HAP-1 (cell line): Measurements from ENCODE around the gene GLRA1.

Experiments used
- DNase-seq, 2 experiments: peaks; one replicate each; pipeline ENCODE4 v3.0.0-alpha.2; 2016 to 2020; ENCODE audit warnings: low spot score in 2 of 2
- H3K27me3 ChIP-seq: fragments of 250-450 bp; sonication (Bioruptor Pico); 2 replicates; pipeline ENCODE4 v1.5.1; 2020; ENCODE audit warnings: low read depth, mild to moderate bottlenecking, moderate library complexity
- H3K36me3 ChIP-seq: fragments of 250-450 bp; sonication (Bioruptor Pico); replicated peaks from 2 replicates; pipeline ENCODE4 v1.5.1; 2020; ENCODE audit warnings: mild to moderate bottlenecking
- H3K4me1 ChIP-seq: fragments of 250-450 bp; sonication (Bioruptor Pico); 2 replicates; pipeline ENCODE4 v1.5.1; 2020; ENCODE audit warnings: mild to moderate bottlenecking
- H3K4me3 ChIP-seq: fragments of 250-450 bp; sonication (Bioruptor Pico); 2 replicates; pipeline ENCODE4 v1.5.1; 2020; ENCODE audit warnings: mild to moderate bottlenecking, moderate library complexity
- H3K9me3 ChIP-seq: fragments of 250-450 bp; sonication (Bioruptor Pico); 2 replicates; pipeline ENCODE4 v1.5.1; 2020; ENCODE audit warnings: mild to moderate bottlenecking, moderate library complexity
- in situ Hi-C: fragments of 300-500 bp; cut with MboI; formaldehyde crosslinking; loops from 3 replicates; pipeline ENCODE4 v1.14.3; 2020; ENCODE audit warnings: low sequenced_read_pairs, inconsistent platforms, mixed read lengths

GLRA1 gene

DNA sequence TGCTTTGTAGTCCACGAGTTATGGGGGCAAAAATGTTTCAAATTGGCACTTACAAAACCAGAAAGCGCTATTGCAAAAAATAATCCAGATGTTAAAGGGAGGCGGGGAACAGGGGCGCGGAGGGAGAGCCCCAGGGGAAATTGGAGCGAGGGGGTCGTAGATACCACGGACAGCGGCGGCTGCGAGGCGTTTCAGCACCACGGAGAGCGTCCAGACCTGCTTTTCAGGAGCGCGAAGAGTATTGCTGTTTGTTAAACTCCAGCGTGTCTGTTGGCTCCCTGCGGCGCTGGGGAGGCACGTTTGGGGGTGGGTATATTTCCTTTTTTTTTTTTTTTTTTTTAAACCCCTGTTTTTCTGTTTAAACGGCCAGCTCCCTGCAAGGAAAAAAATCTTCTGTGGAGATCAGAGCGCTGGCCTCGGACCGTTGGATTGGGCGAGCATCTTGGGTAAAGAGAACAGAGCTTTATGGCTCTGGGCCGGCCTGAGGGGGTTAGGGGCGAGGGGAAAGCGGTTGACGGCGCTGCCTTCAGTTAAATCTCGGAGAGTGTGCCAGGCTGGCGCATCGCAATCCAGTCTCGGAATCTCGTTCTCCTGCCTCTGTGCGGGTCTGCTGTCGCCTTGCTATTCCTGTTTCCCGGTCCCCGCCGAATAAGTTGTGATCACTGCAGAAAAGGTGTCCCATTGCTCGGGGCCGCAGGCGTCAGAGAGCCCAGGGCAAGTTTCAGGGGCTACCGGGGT is at the start of gene GLRA1:
TSS of gene GLRA1 (minus strand) at position 288 of the 738 bp plus-strand sequence. CDS start 302 bp downstream, outside the sequence.
- DNase-seq = peak; percentile 14 to 79
- in situ Hi-C loops = no loop called here
- H3K36me3 ChIP-seq = no peaks in the 10 kb centered on the region
- no peak within 1 kb of the TSS for H3K4me3 ChIP-seq
- no peaks in the 10 kb centered on the region for H3K9me3 ChIP-seq
- no peaks in the 10 kb centered on the region for H3K4me1 ChIP-seq
- H3K27me3 ChIP-seq = peaks cover 2% of the 10 kb centered on the region; the same call in 1 of the 2 replicates

DNA sequence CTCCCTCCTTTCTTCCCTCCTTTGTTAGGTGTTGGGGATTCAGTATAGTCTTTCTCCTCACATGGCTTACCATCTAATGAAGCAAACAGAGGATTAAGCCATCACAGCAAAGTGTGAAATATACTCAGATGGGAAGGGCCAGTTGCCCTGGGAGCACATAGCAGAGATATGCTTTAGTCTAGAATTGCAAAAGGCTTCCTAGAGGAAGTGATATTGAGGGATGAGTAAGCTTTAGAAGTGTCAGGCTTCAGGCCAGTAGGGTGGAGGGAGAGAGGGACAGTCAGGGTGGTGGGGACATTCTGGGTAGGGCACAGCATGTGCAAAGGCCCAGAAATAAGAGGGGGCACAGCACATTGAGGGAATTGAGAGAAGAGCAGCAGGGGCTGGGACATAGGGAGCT is 46.2 kb upstream of the GLRA1 start:
- in situ Hi-C loops = no loop called here

GRCh38 chr5:151967865-151968264 is 43.2 kb upstream of the GLRA1 start:
- no peak overlapping the region for H3K4me3 ChIP-seq
- DNase-seq = no peak
- H3K36me3 ChIP-seq = no peaks in the 10 kb centered on the region
- H3K27me3 ChIP-seq = no peaks in the 10 kb centered on the region
- H3K4me1 ChIP-seq = no peaks in the 10 kb centered on the region
- no peaks in the 10 kb centered on the region for H3K9me3 ChIP-seq
- in situ Hi-C loops = no loop called here

More for the DNA sequence above, 46.2 kb upstream of the GLRA1 start:
- H3K4me1 ChIP-seq = no peaks in the 10 kb centered on the region
- no peak overlapping the region for H3K4me3 ChIP-seq
- no peaks in the 10 kb centered on the region for H3K9me3 ChIP-seq
- no peaks in the 10 kb centered on the region for H3K36me3 ChIP-seq
- no peaks in the 10 kb centered on the region for H3K27me3 ChIP-seq
- DNase-seq = no peak

GRCh38 chr5:151966046-151966445 is 41.4 kb upstream of the GLRA1 start:
- DNase-seq = no peak
- in situ Hi-C loops = no loop called here
- H3K27me3 ChIP-seq = no peaks in the 10 kb centered on the region
- no peaks in the 10 kb centered on the region for H3K36me3 ChIP-seq
- H3K4me1 ChIP-seq = no peaks in the 10 kb centered on the region
- no peaks in the 10 kb centered on the region for H3K9me3 ChIP-seq
- no peak overlapping the region for H3K4me3 ChIP-seq

DNA sequence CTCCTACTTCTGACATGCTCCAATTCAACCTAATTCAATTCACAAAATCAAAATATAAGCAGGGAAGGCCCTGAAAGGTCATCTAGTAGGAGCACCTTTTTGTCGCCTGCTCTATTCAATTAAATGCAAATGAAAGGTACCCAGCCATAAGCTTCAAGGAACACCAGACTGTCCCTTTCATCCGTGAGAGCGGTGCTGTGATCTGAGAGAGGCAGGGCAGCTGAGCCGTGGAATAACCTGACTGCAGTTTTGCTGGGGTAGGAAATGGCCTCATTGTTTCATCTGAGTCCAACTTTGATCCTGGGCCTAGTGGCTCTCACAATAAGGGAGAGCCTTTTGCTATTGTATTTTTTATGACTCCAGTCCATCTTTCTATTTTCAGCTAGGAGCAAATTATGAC is 39.8 kb upstream of the GLRA1 start:
- H3K4me3 ChIP-seq = no peak overlapping the region
- no peak for DNase-seq
- no peaks in the 10 kb centered on the region for H3K36me3 ChIP-seq
- in situ Hi-C loops = no loop called here
- no peaks in the 10 kb centered on the region for H3K9me3 ChIP-seq
- no peaks in the 10 kb centered on the region for H3K4me1 ChIP-seq
- H3K27me3 ChIP-seq = no peaks in the 10 kb centered on the region

DNA sequence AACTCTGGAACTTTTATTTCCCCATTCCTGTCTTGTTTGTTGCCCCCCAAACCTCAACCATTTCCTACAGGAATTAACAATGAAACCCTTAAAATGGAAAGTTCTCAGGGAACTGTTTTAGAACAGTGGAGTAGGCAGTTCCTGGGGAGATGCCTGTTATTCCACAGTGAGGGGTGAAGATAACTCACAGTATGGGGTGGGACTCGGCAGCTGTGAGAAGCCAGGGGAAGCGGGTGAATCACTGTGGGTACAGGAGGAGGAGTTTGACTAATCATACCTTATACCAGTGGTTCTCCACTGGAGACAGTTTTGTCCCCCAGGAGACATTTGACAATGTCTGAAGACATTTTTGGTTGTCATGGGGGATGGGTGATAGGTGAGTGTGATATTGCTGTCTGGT is 36.9 kb upstream of the GLRA1 start:
- Histone ChIP-seq H3K9me3 (no peaks in the 10 kb centered on the region), H3K27me3 (no peaks in the 10 kb centered on the region), H3K36me3 (no peaks in the 10 kb centered on the region), H3K4me1 (no peaks in the 10 kb centered on the region), H3K4me3 (no peak overlapping the region)
- in situ Hi-C loops = no loop called here
- no peak for DNase-seq

- H3K36me3 ChIP-seq = no peaks in the 10 kb centered on the region
- H3K4me3 ChIP-seq = no peak overlapping the region
- no peaks in the 10 kb centered on the region for H3K4me1 ChIP-seq
- H3K27me3 ChIP-seq = no peaks in the 10 kb centered on the region
- no peaks in the 10 kb centered on the region for H3K9me3 ChIP-seq
- no peak for DNase-seq
- in situ Hi-C loops = no loop called here
Observed at GRCh38 chr5:151958111-151958510, 33.5 kb upstream of the GLRA1 start.

GRCh38 chr5:151956725-151957124 is 32.1 kb upstream of the GLRA1 start:
- Histone ChIP-seq H3K27me3 (no peaks in the 10 kb centered on the region), H3K4me3 (no peak overlapping the region), H3K9me3 (no peaks in the 10 kb centered on the region), H3K4me1 (no peaks in the 10 kb centered on the region), H3K36me3 (no peaks in the 10 kb centered on the region)
- in situ Hi-C loops = no loop called here
- no peak for DNase-seq

DNA sequence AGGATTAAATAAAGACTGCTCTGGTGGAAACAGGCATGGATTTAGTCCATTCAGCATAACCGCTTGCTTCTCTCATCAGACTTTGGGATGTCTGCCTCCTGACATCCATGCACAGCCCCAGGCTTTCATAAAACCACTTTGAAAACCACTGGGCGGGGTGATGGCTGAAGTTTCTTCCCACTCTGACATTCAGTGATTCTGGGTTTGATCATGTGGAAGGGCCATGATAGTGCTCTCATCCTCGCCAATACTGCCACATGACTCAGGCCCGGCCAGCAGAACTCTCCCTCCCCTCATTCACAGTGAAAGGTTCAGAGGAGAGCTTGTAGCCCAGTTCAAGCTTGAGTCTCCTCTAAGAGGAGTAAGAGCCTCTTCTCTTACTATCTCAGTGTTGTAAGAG is 29.6 kb upstream of the GLRA1 start:
- Histone ChIP-seq H3K36me3 (no peaks in the 10 kb centered on the region), H3K27me3 (no peaks in the 10 kb centered on the region), H3K9me3 (no peaks in the 10 kb centered on the region), H3K4me3 (no peak overlapping the region), H3K4me1 (no peaks in the 10 kb centered on the region)
- DNase-seq = no peak
- in situ Hi-C loops = no loop called here

DNA sequence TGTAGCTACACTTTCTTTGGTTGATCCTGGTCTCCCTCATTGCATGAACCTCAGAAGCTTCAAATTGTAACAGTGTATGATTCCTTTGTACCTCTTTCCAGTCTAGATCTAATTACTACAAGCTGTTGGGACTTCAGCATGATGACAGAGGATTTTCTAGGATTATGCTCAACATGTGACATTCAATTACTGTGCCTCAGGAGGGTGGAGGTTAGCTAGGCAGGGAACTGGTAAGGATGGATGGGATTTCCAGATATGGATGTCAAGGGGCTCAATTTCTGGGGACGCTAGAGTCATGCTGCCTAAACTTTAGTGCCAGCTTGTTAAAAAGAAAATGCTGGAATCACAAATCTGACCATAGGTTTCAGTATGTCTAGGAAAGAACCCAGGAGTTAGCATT is 29.2 kb upstream of the GLRA1 start:
- H3K27me3 ChIP-seq = no peaks in the 10 kb centered on the region
- no peak overlapping the region for H3K4me3 ChIP-seq
- no peaks in the 10 kb centered on the region for H3K36me3 ChIP-seq
- in situ Hi-C loops = no loop called here
- no peaks in the 10 kb centered on the region for H3K4me1 ChIP-seq
- no peaks in the 10 kb centered on the region for H3K9me3 ChIP-seq
- DNase-seq = no peak

DNA sequence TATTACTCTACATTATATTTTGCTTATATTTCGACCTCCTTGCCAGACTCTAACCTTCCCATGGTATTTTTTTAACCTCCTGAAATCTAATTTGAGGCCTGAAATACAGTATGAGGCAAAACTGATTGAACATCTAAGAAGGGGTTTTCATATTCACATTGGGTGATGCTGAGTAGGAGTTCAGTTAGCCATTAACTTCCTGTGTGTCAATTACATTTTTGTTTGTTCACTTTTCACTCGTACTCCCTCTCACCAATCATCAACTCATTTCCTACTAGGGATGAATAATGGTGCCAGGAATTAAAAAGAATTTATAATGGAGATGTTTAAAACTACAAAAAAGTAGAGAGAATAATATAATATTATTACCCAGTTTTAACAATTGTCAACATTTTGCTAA is 27.6 kb upstream of the GLRA1 start:
- in situ Hi-C loops = no loop called here
- H3K9me3 ChIP-seq = no peaks in the 10 kb centered on the region
- no peaks in the 10 kb centered on the region for H3K4me1 ChIP-seq
- no peak overlapping the region for H3K4me3 ChIP-seq
- no peak for DNase-seq
- H3K36me3 ChIP-seq = no peaks in the 10 kb centered on the region
- H3K27me3 ChIP-seq = no peaks in the 10 kb centered on the region

GRCh38 chr5:151950706-151951105 is 26.1 kb upstream of the GLRA1 start:
- no peak for DNase-seq
- H3K36me3 ChIP-seq = no peaks in the 10 kb centered on the region
- no peaks in the 10 kb centered on the region for H3K4me1 ChIP-seq
- in situ Hi-C loops = no loop called here
- no peaks in the 10 kb centered on the region for H3K9me3 ChIP-seq
- H3K27me3 ChIP-seq = no peaks in the 10 kb centered on the region
- no peak overlapping the region for H3K4me3 ChIP-seq

DNA sequence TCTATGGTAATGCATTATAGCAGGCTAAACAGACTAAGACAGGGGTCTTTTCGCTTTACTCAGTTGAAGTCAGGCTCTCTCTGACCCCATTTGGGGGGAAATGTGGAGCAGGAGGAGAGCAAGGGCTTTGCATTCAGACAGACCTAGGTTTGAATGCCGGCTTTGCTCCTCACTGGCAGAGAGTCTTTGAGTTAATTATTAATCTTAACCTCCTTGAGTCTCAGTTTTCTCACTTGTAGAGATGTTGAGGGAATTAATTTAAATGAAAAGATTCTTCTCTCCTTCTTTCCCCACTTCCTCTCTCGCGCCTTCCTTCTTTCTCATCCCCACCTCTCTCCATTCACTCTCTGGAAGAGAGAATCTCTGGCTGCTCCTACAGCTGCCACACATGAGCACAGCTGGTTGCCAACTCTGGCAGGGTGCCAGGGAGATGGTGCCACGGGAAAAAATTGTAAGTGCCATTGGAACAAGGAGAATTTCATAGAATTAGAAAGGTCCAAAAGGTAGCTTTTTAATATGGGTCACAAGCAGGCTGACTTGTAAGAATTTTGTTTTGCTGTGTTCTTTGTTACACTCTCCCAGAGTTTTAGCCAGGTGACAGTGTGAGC is 25.2 kb upstream of the GLRA1 start:
- Histone ChIP-seq H3K9me3 (no peaks in the 10 kb centered on the region), H3K36me3 (no peaks in the 10 kb centered on the region), H3K4me3 (no peak overlapping the region), H3K4me1 (no peaks in the 10 kb centered on the region), H3K27me3 (no peaks in the 10 kb centered on the region)
- in situ Hi-C loops = no loop called here
- DNase-seq = no peak

- no peaks in the 10 kb centered on the region for H3K36me3 ChIP-seq
- no peaks in the 10 kb centered on the region; the same call in 1 of the 2 replicates for H3K27me3 ChIP-seq
- H3K9me3 ChIP-seq = no peaks in the 10 kb centered on the region
- in situ Hi-C loops = no loop called here
- DNase-seq = no peak
- H3K4me1 ChIP-seq = no peaks in the 10 kb centered on the region
- H3K4me3 ChIP-seq = no peak overlapping the region
Observed at GRCh38 chr5:151949113-151949512, 24.5 kb upstream of the GLRA1 start.
